Transverse colon (tissue), 4 donors: Measurements from ENCODE around the gene OLFM1.

Experiments
- CTCF ChIP-seq, 5 experiments: fragments of 200-600 bp in 3 of 5; fragments of 450-650 bp in 2 of 5; sonication (generic) in 3 of 5; IDR thresholded peaks; 1 replicate in 2 of 5; 2 replicates in 3 of 5; pipeline ENCODE4 v1.5.1; 2016 to 2017; ENCODE audit warnings: antibody characterized with exemption in 5 of 5, inconsistent platforms in 3 of 5, mild to moderate bottlenecking in 2 of 5, moderate library complexity in 1 of 5
- POLR2AphosphoS5 ChIP-seq, 3 donors: sonication (generic); formaldehyde crosslinking; IDR thresholded peaks; one replicate each; pipeline ENCODE4 v1.6.1; 2016; ENCODE audit warnings: antibody characterized with exemption in 3 of 3

- TF ChIP-seq POLR2AphosphoS5 (IDR thresholded peaks at IDR 0.05) (no peak), CTCF (IDR thresholded peaks at IDR 0.05) (no peak)
Measured at GRCh38 chr9:135117281-135117680, 29.8 kb downstream of the OLFM1 start.
